HG03457 (cell line): ENCODE data around the gene OR56A4.

Experiments
- ATAC-seq: cut with Tn5 transposase; IDR thresholded peaks from one replicate; pipeline ENCODE4 v1.9.1; 2021; ENCODE audit warnings: moderate number of reproducible peaks; ENCODE audit not compliant: unreplicated experiment

The OR56A4 gene, protein sequence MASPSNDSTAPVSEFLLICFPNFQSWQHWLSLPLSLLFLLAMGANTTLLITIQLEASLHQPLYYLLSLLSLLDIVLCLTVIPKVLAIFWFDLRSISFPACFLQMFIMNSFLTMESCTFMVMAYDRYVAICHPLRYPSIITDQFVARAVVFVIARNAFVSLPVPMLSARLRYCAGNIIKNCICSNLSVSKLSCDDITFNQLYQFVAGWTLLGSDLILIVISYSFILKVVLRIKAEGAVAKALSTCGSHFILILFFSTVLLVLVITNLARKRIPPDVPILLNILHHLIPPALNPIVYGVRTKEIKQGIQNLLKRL

DNA sequence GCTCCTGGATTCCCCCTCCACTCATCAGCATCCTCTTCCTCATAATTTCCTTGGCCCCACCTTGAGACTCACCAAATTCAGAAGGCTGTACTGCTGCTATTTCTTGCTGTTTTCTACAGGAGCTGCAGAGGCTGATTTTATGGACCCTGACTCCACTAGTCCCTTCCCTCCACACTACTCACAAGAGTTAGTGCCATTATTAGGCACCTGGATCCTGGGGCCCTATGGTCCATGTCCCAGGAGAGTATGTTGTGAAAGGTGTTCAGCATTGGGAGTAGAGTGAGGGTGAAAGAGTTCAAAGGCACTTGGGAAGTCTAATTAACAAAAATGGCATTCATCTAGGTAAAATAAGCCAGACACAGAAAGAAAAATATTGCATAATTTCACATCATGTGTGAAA, at the start of gene OR56A4:
OR56A4 (minus strand) TSS at position 101 of the 400 bp plus-strand sequence. CDS start 3,954 bp downstream, outside the sequence.
- no peak for ATAC-seq

DNA sequence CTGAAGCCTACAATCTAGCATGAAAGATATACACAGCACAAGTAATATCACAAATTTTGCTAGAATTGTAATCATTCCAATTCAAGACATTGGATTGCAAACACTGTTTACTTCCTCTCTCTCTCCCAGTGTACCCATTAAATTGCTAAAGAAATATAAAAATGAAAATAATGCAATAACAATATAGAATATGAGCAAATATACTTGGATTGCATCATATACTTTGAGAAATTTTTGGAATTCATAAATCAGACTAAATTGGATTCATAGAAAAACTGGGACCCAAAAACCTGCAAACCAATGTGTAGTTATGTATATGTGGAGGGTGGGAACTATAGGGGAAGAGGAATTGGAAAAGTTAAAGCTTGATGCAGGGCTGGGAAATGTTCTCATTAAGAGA, 48.8 kb upstream of the OR56A4 start:
- ATAC-seq, result no peak

DNA sequence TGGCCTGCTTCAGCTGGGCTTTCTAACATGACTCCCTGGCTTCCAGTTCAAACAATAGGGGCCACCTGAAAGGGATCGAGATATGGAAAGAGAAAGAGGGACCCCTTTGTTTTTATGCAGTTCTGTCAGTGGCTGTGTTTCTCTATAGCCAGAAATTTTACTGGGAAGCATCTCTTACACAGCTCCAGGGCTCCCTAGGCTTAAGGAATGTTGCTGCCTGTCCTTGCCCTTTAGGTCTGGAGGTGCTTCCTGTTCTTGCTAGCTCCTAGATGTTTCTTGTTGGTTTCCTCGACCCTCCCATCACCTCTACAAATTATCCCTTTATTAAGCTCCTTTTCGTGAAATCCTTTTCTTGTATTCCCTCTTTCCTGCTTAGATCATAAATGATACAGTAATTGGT, 45.6 kb upstream of the OR56A4 start:
- ATAC-seq, result no peak

DNA sequence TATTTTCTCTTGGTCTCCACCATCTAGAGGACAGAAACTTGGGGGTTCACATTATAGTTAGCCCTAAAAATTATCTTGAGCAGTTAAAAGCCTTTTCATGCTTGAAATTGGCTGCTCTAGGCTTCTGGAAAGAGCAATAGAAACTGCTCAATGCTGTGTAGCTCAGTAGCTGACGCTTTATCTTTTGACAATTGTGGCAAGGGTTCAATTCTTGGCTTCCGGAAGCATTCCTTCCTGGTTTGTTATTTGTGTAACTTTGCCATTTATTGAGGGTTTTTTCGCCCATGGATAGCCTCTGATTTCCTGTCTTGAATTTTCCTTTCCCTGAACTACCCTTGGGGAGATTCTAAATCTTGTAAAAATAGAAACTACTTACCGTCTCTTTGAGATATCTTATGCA, 34.1 kb upstream of the OR56A4 start:
- no peak for ATAC-seq

DNA sequence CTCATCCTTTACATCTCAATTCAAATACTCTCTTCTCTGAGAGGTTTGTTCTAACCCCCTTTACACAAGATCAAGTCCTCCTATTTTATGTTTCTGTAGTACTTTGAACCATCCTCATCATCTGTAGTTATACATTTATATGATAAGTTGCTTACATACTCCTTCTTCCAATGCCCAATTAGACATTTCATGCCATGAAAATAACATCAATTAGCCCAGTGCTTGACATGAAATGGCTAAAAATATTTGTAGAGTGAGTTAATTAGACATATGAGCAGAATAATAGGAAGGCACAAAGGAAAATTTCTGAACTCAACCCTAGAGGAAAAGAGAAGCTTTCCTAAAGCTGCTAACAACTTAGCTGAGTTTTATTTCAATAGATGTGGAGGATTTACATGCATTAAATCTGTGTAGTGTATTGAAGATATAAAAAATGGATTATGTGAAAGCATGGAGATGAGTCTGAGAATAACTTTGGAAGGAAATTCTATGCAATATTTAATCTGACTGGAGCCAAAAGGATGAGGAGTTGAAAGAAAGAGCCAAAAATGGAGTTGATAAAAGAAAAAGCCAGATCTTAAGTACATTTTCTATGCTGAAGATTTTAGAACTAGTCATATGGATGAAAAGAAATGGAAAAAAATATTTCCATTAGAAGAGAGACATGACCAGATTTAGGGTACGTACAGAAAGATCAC, 24.1 kb upstream of the OR56A4 start, which contains the start of gene OR56A1:
OR56A1 (minus strand) TSS at position 51 of the 698 bp plus-strand sequence. CDS start 3,066 bp downstream, outside the sequence.
- ATAC-seq, result no peak

DNA sequence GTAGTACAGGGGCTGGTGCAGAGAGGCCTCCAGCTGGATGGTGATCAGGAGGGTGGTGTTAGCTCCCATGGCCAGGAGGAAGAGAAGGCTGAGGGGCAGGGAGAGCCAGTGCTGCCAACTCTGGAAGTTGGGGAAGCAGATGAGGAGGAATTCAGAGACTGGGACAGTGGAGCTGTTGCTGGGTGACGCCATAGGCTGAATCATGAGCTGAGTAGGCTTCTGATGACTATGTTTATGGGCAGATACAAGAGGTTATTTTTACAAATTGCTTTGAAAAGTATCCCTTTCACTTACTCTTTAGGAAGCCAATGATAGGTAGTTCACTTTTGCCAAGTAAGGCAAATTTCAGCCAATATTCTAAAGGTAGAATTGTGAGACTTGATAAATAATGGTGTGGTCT, 20.8 kb upstream of the OR56A4 start:
- no peak for ATAC-seq

DNA sequence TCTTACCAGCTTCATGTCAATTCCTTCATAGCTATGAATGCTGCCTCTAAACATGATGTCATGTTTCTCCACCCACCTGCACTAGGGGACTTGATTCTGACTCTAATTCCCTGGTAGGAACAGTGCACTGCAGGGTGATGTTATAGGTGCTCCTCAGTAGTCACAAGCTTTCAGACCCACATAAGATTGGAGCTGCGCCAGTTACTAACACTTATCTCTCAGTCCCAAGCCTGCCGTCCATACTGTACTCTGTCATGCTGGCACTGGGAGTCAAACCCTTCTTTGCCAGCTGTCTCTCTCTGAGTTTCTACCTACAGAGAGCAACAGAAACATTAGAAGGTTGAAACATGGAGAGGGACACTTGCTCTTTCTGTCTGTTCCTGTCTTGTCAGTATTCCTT, 18.3 kb upstream of the OR56A4 start:
- ATAC-seq, result no peak

DNA sequence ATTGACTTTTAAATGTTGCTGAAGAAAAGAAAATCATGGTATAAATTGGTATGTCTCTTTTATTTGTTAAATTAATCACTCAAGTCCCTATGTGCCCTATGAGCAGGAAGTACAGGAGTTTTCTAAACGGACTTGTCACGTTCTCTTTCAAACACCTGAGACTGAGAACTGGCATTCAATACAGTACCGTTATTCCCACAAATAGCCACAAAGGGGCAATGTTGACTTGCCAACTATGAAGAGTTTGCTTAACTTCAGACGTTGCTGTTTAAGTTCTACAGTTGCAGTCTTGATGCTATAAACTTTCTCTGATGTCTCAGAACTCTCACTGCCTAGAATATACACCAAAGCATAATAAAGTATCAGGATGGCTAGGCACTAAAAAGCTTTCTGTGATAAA, 16.2 kb upstream of the OR56A4 start:
- ATAC-seq, result no peak

DNA sequence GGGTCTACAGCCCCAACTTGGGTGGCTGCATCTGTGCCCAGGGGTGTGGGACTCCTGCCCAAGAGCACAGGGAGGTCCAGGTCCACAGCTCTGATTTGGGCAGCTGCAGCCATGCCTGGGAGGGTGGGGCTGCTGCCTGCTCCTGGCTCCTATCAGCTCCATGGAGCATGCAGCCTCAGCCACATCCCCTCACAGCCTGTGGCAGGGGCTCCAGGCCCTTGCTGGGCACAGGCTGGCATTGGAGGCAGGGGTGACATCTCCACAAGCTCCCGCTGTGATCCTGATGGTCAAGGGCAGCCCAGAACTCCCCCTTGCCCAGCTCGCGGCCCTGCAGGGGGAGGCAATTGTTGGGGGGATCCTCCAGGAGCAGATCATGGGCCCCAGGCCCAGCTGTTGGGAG, 6.3 kb upstream of the OR56A4 start:
- ATAC-seq, result no peak

DNA sequence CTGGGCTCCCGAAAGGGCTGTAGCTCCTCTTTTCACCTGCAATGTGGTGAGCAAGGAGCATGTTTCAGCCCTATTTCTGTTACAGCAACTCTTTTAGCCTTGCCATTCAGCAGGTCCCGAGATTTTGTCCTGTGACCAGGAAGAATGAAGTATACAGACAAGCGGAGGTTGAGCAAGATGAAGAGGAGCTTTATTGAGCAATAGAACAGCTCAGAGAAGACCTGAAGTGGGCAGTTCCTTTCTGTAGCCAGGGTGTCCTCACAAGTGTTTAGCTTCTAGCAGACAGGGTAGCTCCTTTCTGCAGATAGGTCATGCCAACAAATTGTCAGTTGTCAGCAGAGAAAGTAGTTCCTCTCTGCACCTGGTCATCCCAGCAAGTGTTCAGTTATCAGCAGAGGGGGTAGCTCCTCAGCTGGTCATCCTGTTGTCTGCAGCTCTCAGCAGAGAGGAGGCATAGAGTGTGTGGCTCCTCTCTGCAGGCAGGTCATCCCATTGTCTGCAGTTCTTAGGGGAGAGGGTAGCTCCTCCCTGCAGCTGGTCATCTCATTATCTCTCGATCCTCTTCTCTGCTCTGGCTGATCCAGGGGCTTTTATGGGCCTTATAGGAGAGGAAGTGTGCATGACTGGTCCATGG, 5.4 kb upstream of the OR56A4 start:
- no peak for ATAC-seq

DNA sequence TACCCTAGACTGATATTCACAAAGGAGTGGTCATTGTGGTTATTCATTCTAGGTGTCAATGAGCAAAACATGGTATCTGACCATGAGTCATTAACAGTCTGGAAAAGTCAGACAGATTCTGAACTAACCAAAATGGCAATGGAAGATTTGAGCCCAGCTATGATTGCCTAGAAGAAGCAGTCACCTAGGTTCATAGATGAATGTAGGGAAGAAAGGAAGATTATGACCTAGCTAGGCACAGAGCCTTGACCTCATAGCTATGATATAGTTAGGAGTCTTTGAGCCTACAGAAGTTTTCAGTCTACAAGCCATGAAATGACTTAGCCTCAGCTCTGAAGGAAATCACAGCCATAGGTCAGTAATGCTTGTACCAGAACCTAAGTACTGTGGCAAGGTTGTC, 351 bp downstream of the OR56A4 start:
- no peak for ATAC-seq

DNA sequence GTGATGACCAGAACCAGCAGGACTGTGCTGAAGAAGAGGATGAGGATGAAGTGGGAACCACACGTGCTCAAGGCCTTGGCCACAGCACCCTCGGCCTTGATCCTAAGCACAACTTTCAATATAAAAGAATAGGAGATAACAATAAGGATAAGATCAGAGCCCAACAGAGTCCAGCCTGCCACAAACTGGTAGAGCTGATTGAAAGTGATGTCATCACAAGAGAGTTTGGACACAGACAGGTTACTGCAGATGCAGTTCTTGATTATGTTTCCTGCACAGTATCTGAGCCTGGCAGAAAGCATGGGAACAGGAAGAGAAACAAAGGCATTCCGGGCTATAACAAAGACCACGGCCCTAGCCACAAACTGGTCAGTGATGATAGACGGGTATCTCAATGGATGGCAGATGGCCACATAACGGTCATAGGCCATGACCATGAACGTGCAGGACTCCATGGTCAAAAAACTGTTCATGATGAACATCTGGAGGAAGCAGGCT, 4.5 kb downstream of the OR56A4 start:
- ATAC-seq, result no peak

DNA sequence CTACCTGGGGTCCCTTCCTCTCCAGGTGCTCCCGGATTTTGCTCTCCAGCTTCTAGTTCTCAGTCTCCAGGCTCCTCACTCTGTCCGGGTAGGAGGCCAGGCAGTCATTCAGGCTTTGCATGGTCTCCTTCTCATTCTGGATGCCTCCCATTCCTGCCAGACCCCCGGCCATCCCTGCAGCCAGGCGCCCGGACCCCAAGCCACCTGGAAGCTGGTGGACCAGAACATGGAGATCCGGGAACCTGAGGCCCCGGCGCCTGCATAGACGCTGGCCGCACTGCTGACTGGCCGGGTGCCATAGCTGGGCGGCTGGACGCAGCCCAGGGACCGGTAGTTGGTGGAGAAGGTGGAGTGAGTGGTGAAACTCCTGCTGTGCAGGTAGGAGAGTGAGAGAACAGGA, 12.0 kb downstream of the OR56A4 start:
- ATAC-seq, result no peak

DNA sequence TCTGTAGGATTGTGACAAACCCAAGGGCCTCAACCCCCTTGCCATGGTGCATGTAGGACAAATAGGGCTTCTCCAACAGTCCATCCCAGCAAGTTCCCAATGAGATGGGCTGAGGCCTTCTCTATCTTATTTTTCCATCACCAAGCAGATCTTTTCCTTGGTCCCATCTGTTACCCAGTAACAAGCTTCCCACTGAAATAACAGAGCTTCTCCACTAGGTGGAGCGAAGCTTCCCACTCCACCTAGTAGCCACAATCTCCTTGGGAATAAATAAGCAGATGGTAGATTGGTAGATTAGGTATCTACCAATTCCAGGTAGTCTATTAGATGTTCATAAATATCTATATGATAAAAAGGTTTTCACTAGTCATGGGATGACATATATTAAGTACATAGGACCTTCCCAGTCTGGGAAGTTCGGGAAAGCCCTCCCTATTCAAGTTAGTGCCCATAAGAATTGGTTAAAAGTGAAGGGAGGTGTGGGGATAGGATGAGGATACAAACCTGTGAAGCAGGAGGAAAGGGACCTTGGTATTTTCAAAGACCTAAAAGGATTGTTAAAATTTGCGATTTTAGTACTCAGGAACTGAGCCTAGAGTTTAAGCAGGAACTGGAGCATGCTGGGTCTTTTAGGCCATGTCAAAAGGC, 14.0 kb downstream of the OR56A4 start:
- no peak for ATAC-seq

DNA sequence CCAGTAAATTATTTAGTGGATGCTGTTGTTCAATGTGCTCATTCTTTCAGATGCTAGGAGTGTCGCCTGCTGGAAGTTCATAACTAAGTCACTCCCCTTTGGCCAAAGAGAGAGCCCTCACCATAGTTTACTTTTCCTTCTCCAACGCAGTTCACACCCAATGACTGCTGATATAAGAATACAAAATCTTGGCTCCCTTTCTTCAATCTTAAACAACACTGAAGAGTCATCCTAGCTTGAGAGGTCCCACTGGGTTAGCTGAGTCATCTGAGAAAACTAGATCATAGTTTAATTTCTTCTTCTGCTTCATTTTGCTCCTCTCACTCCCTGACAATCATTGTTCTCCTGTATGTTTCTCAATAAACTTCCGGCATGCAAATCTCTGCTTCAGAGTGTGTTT, 14.6 kb downstream of the OR56A4 start:
- ATAC-seq, result no peak

DNA sequence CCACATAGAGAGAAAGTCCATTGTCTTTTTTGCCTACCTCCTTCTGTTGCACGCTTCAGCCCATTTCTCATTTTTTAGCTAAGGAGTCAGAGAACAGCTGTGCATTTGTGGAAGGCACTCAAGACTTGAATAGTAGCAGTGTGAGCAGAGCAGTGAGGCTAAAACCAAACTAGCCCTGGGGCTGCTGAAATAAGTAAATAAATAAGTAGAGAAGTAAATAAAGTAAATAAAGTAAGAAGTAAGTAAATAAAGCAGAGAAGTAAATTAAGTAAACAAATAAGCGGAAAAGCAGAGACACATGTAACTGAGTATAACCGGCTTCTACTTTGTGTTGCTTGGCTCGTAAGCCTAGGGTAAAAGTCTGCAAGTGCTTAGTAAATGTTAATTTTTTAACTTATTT, 17.5 kb downstream of the OR56A4 start:
- no peak for ATAC-seq

DNA sequence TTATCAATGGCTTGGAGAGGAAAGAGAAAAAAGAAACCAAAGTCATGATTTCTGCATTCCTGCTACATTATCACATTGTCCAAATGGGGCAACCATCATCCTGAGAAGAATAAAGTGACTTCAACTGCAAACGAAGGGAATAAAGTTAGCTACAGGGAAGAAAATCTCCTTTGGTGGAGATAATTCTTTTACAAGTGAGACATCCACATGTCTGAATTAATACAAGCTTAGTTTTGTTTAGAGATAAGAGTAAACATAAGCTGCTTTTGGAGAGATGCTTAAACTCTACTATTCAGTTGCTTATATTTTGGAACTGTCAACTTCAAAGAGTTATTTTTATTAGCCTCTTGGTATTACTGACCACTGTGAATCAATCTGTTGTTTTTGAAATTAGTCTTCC, 19.9 kb downstream of the OR56A4 start, which contains the start of gene OR52L1:
OR52L1 (minus strand) TSS at position 101 of the 400 bp plus-strand sequence; CDS start at position 46, 55 bp downstream.
- no peak for ATAC-seq

DNA sequence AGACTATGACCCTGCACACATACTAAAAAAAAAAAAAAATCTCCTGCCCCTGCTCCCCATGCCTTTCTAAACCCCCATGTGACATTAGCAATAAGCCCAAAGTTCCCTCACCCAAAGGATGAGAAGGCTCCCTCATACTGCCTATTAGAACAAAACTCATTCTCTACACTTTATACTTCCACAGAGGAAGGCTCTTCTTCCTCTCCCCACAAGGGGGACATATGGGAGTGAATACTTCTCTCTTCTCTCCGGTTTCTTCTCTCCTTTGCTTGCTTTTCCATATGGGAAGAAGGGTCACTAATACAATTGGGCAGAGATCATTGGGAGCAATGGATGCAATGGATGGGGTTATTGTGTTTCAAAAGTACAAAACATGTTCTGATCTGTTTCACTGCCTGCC, 23.3 kb downstream of the OR56A4 start:
- no peak for ATAC-seq

DNA sequence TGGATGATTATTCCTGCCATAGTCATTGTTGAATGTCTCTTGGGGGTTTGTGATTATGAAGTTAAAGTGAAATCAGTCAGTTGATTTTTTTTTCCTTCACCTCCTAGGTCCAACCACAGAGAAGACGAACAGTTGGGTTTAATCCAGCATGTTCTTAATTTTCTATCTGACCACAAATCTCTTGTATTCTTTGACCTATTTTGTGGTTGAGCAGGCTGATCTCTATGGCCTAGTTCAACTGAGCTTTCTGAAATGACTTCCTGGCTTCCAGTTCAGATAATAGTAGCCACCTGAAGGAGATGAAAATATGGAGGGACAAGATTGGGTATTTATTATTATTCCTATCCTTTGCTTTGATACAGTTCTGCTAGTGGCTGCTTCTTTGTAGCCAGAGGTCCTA, 33.2 kb downstream of the OR56A4 start:
- no peak for ATAC-seq

DNA sequence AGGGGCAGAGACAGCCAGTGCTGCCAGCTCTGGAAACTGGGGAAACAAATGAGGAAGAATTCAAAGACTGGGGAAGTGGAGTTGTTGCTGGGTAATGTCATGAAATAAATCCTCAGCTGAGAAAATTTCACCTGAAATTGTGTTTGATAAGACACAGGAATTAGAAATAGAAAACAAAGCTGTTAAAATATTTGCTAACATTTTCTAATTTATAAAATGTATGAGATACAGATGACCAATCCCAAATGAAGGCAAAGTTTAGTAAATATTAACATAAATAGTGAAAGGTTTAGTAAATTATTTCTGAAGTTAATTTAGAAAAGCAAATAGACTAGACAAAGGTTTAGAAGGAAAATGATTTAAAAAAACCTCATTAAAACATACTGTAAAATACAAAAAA, 38.4 kb downstream of the OR56A4 start, which contains the start of gene OR56A5:
OR56A5 (minus strand) TSS at position 101 of the 400 bp plus-strand sequence; CDS start at position 101, 0 bp downstream.
- ATAC-seq, result no peak

DNA sequence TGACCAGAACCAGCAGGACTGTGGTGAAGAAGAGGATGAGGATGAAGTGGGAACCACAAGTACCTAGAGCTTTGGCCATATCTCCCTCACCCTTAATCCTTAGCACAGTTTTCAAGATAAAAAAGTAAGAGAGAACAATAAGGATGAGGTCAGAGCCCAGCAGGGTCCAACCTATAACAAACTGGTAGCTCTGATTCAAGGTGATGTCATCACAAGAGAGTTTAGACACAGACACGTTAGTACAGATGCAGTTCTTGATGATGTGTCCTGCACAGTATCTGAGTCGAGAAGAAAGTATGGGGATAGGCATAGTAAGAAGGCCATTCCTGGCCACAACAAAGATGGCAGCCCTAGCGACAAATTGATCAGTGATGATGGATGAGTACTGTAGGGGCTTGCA, 39.0 kb downstream of the OR56A4 start:
- ATAC-seq, result no peak
